HG03039 (cell line): ENCODE data around the gene TIMP3.

ENCODE experiments used
- ATAC-seq: cut with Tn5 transposase; IDR thresholded peaks from one replicate; pipeline ENCODE4 v1.9.1; 2021; ENCODE audit warnings: mild to moderate bottlenecking, moderate library complexity; ENCODE audit not compliant: unreplicated experiment

Gene TIMP3

GRCh38 chr22:32827049-32827602, 25.6 kb downstream of the TIMP3 start:
- ATAC-seq: no peak

- no peak for ATAC-seq
These were observed 26.6 kb downstream of the TIMP3 start for GRCh38 chr22:32828150-32828549.

- ATAC-seq: no peak
These were observed 27.1 kb downstream of the TIMP3 start for GRCh38 chr22:32828561-32828960.

GRCh38 chr22:32829451-32829851, 27.9 kb downstream of the TIMP3 start:
- ATAC-seq: no peak

- ATAC-seq: no peak
These were observed 29.0 kb downstream of the TIMP3 start for GRCh38 chr22:32830473-32830872.

- ATAC-seq: no peak
These were observed 29.5 kb downstream of the TIMP3 start for GRCh38 chr22:32830957-32831356.

GRCh38 chr22:32831584-32831983, 30.1 kb downstream of the TIMP3 start:
- ATAC-seq: no peak

- ATAC-seq: no peak
These were observed 30.7 kb downstream of the TIMP3 start for GRCh38 chr22:32832174-32832573.

GRCh38 chr22:32836280-32837123, 35.0 kb downstream of the TIMP3 start:
- no peak for ATAC-seq

- ATAC-seq: no peak
These were observed 35.6 kb downstream of the TIMP3 start for GRCh38 chr22:32837142-32837541.

GRCh38 chr22:32837803-32838202, 36.3 kb downstream of the TIMP3 start:
- ATAC-seq: no peak

GRCh38 chr22:32839831-32840584, 38.5 kb downstream of the TIMP3 start:
- no peak for ATAC-seq

GRCh38 chr22:32841175-32841574, 39.7 kb downstream of the TIMP3 start:
- no peak for ATAC-seq

GRCh38 chr22:32842486-32842885, 41.0 kb downstream of the TIMP3 start:
- ATAC-seq: no peak

- no peak for ATAC-seq
These were observed 41.8 kb downstream of the TIMP3 start for GRCh38 chr22:32843300-32843699.

- ATAC-seq: no peak
These were observed 42.7 kb downstream of the TIMP3 start for GRCh38 chr22:32844251-32844650.

GRCh38 chr22:32846780-32847491, 45.4 kb downstream of the TIMP3 start:
- no peak for ATAC-seq

GRCh38 chr22:32848226-32848625, 46.7 kb downstream of the TIMP3 start:
- ATAC-seq: no peak

- no peak for ATAC-seq
These were observed 48.0 kb downstream of the TIMP3 start for GRCh38 chr22:32849501-32849900.

GRCh38 chr22:32850157-32850556, 48.7 kb downstream of the TIMP3 start:
- ATAC-seq: no peak
